Stimulated activated CD4-positive, alpha-beta T cell treated with anti-CD3 and anti-CD28 coated beads, Interleukin-4, amount 100 ng/mL, for 1 hour (primary cell): ENCODE results near the gene RD3L.

Source experiments
- DNase-seq: peaks from one replicate; pipeline ENCODE4 v3.0.0-alpha.2; 2020

Gene RD3L

GRCh38 chr14:103892247-103892646, 50.1 kb downstream of the RD3L start:
- DNase-seq, result no peak

GRCh38 chr14:103891667-103892215, 50.6 kb downstream of the RD3L start:
- no peak for DNase-seq

GRCh38 chr14:103890821-103891666, 51.3 kb downstream of the RD3L start:
- DNase-seq, result no peak
